MM.1S (cell line): Measurements from ENCODE around the gene DPH6.
"Not testable (repeated sequence)": the region's sequence is repeated elsewhere in the genome, so short reads cannot be mapped to it uniquely, and the experiment has no call there.

ENCODE experiments used
- DNase-seq: peaks from one replicate; pipeline ENCODE4 v3.0.0-alpha.2; 2015
- H2AFZ ChIP-seq: fragments of 300-600 bp; sonication (generic); 2 replicates; pipeline ENCODE4 v1.6.0; 2016; ENCODE audit warnings: antibody characterized with exemption, low read length
- H3F3A ChIP-seq: fragments of 300-600 bp; sonication (generic); 2 replicates; pipeline ENCODE4 v1.6.1; 2016; ENCODE audit warnings: mild to moderate bottlenecking, antibody characterized with exemption, low read length, moderate library complexity, mixed read lengths; ENCODE audit not compliant: insufficient read depth
- H3K27ac ChIP-seq: fragments of 300-600 bp; sonication (generic); 2 replicates; pipeline ENCODE4 v1.5.1; 2016; ENCODE audit warnings: mild to moderate bottlenecking, low read length
- H3K27me3 ChIP-seq: fragments of 300-600 bp; sonication (generic); replicated peaks from 2 replicates; pipeline ENCODE4 v1.6.0; 2016; ENCODE audit warnings: low read length; ENCODE audit not compliant: insufficient read depth
- H3K36me3 ChIP-seq: fragments of 300-600 bp; sonication (generic); replicated peaks from 2 replicates; pipeline ENCODE4 v1.6.1; 2016; ENCODE audit warnings: mild to moderate bottlenecking, low read length, mixed read lengths; ENCODE audit not compliant: insufficient read depth
- H3K4me1 ChIP-seq: fragments of 300-600 bp; sonication (generic); 2 replicates; pipeline ENCODE4 v1.6.1; 2016; ENCODE audit warnings: low read length, mixed read lengths
- H3K4me2 ChIP-seq: fragments of 300-600 bp; sonication (generic); 2 replicates; pipeline ENCODE4 v1.6.0; 2016; ENCODE audit warnings: low read depth, low read length
- H3K4me3 ChIP-seq: fragments of 300-600 bp; sonication (generic); 2 replicates; pipeline ENCODE4 v1.5.1; 2016; ENCODE audit warnings: low read length, mixed read lengths
- H3K79me2 ChIP-seq: fragments of 300-600 bp; sonication (generic); 2 replicates; pipeline ENCODE4 v1.6.1; 2016; ENCODE audit warnings: mixed run types, low read length, mixed read lengths
- H3K9ac ChIP-seq: fragments of 300-600 bp; sonication (generic); 2 replicates; pipeline ENCODE4 v1.6.1; 2016; ENCODE audit warnings: low read length, mixed read lengths
- H3K9me2 ChIP-seq: fragments of 300-600 bp; sonication (generic); replicated peaks from 2 replicates; pipeline ENCODE4 v1.6.1; 2016; ENCODE audit warnings: mild to moderate bottlenecking, low read length, mixed read lengths; ENCODE audit not compliant: insufficient read depth
- H3K9me3 ChIP-seq: fragments of 300-600 bp; sonication (generic); replicated peaks from 2 replicates; pipeline ENCODE4 v1.6.1; 2016; ENCODE audit warnings: mild to moderate bottlenecking, low read length, mixed read lengths; ENCODE audit not compliant: insufficient read depth
- H4K20me1 ChIP-seq: fragments of 300-600 bp; sonication (generic); 2 replicates; pipeline ENCODE4 v1.6.1; 2016; ENCODE audit warnings: mild to moderate bottlenecking, low read length, moderate library complexity, mixed read lengths; ENCODE audit not compliant: insufficient read depth
- EZH2 ChIP-seq: fragments of 300-600 bp; sonication (generic); optimal IDR thresholded peaks from 2 replicates; pipeline ENCODE3; 2017; ENCODE audit warnings: low read depth, mild to moderate bottlenecking, antibody characterized with exemption, low read length, mixed read lengths
- EZH2phosphoT487 ChIP-seq: fragments of 300-600 bp; sonication (generic); IDR thresholded peaks from 2 replicates; pipeline ENCODE4 v1.6.1; 2018; ENCODE audit warnings: antibody characterized with exemption, low read length
- TF ChIP-seq, protein P1 (sequence below): fragments of 300-600 bp; sonication (generic); IDR thresholded peaks from 2 replicates; pipeline ENCODE4 v1.5.1; 2016; ENCODE audit warnings: antibody characterized with exemption, low read length, mixed read lengths

Gene DPH6

DNA sequence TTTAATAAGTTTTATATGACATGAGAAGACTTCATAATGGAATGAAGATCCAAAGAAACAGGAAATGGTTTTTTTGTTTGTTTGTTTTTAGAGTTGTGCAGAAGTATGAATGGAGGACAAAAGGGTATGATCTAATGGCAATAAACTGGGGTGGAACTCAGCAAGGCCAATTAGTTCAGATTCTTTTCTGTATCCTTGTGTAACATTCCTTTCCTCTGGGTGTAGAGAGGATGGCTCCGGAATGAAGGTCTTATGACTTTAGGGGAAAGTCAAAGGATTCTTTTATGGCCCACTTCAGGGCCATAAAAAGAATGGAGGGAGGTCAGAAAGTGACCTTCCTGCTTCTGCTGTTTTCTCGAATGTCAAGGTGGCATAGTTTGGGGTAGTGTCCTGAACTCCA lies 152.6 kb downstream of the DPH6 start:
- Histone ChIP-seq H4K20me1 (no peaks in the 10 kb centered on the region), H3F3A (no peaks in the 10 kb centered on the region), H3K4me2 (no peak overlapping the region), H3K27ac (no peak overlapping the region), H2AFZ (no peak overlapping the region), H3K4me3 (no peak overlapping the region), H3K9ac (no peak overlapping the region), H3K79me2 (no peaks in the 10 kb centered on the region), H3K4me1 (no peaks in the 10 kb centered on the region), H3K9me2 (no peaks in the 10 kb centered on the region), H3K36me3 (no peaks in the 10 kb centered on the region), H3K9me3 (no peaks in the 10 kb centered on the region), H3K27me3 (no peaks in the 10 kb centered on the region)
- TF ChIP-seq EZH2 (no peak), EZH2phosphoT487 (no peak)
- TF ChIP-seq, protein P1, sequence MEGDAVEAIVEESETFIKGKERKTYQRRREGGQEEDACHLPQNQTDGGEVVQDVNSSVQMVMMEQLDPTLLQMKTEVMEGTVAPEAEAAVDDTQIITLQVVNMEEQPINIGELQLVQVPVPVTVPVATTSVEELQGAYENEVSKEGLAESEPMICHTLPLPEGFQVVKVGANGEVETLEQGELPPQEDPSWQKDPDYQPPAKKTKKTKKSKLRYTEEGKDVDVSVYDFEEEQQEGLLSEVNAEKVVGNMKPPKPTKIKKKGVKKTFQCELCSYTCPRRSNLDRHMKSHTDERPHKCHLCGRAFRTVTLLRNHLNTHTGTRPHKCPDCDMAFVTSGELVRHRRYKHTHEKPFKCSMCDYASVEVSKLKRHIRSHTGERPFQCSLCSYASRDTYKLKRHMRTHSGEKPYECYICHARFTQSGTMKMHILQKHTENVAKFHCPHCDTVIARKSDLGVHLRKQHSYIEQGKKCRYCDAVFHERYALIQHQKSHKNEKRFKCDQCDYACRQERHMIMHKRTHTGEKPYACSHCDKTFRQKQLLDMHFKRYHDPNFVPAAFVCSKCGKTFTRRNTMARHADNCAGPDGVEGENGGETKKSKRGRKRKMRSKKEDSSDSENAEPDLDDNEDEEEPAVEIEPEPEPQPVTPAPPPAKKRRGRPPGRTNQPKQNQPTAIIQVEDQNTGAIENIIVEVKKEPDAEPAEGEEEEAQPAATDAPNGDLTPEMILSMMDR, result no peak
- no peak for DNase-seq

DNA sequence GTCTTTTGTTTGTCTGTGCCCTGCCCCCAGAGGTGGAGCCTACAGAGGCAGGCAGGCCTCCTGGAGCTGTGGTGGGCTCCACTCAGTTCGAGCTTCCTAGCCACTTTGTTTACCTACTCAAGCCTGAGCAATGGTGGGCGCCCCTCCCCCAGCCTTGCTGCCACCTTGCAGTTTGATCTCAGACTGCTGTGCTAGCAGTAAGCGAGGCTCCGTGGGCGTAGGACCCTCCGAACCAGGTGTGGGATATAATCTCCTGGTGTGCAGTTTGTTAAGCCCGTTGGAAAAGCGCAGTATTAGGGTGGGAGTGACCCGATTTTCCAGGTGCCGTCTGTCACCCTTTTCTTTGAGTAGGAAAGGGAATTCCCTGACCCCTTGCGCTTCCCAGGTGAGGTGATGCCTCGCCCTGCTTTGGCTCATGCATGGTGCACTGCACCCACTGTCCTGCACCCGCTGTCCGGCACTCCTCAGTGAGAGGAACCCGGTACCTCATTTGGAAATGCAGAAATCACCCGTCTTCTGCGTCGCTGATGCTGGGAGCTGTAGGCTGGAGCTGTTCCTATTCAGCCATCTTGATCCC lies 154.5 kb downstream of the DPH6 start:
- not testable (repeated sequence) for H3K27ac ChIP-seq, H3K4me1 ChIP-seq, DNase-seq, H3K9me2 ChIP-seq, H3K36me3 ChIP-seq, H3K27me3 ChIP-seq, H2AFZ ChIP-seq, H4K20me1 ChIP-seq, H3K4me3 ChIP-seq, H3K9ac ChIP-seq, H3K79me2 ChIP-seq, H3K9me3 ChIP-seq, H3K4me2 ChIP-seq, H3F3A ChIP-seq

DNA sequence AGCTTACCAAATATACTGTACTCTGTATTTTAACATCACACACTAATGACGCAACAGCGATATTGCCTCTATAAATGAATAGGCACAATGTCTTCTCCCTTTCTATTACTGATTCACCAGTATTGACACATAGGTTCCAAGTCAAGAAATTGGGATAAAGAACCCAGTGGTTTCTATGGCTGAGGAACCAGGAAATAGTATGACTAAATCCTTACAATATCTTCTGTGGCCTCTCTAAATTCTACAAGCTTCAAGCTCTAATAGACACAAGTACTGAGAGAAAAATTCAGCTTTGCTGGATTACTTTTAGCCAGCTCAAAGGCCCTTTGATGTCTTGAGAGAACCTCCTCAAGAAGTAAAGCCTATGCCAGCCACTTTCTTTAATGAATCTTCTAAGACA lies 162.5 kb downstream of the DPH6 start:
- Histone ChIP-seq H3K9ac (no peak overlapping the region), H3K9me3 (no peaks in the 10 kb centered on the region), H4K20me1 (no peaks in the 10 kb centered on the region), H3K4me3 (no peak overlapping the region), H3K27me3 (no peaks in the 10 kb centered on the region), H2AFZ (no peak overlapping the region), H3K36me3 (no peaks in the 10 kb centered on the region), H3K27ac (no peak overlapping the region), H3K4me1 (no peaks in the 10 kb centered on the region), H3F3A (no peaks in the 10 kb centered on the region), H3K9me2 (no peaks in the 10 kb centered on the region), H3K4me2 (no peak overlapping the region), H3K79me2 (no peaks in the 10 kb centered on the region)
- TF ChIP-seq EZH2phosphoT487 (no peak), EZH2 (no peak)
- TF ChIP-seq, protein P1, result no peak
- DNase-seq, result no peak

DNA sequence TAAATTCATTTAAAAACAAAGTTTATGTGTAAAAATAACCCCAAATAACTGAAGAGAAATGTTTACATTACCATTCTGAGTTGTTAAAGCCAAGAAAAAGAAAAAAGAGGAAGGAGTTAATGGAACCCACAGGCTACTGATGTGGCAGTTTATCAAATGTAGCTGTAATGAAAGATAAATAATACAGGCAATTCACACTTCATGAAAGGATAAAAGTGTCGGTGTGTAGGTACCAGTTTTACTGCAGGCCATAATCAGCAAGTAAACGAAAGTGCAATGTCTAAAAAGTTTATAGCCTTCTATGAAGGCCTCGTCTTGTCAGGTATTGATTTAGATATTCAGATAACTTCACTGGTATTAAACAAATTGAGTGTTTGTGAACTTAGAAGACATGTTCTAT lies 164.6 kb downstream of the DPH6 start:
- DNase-seq, result no peak

More for the DNA sequence above, 164.6 kb downstream of the DPH6 start:
- Histone ChIP-seq H3K9me3 (no peaks in the 10 kb centered on the region), H3K27me3 (no peaks in the 10 kb centered on the region), H2AFZ (no peak overlapping the region), H3K79me2 (no peaks in the 10 kb centered on the region), H3K4me2 (no peak overlapping the region), H3K4me3 (no peak overlapping the region), H3K27ac (no peak overlapping the region), H3K9ac (no peak overlapping the region), H4K20me1 (no peaks in the 10 kb centered on the region), H3F3A (no peaks in the 10 kb centered on the region), H3K36me3 (no peaks in the 10 kb centered on the region), H3K4me1 (no peaks in the 10 kb centered on the region), H3K9me2 (no peaks in the 10 kb centered on the region)
- TF ChIP-seq EZH2phosphoT487, result no peak
- TF ChIP-seq, protein P1, result no peak
- no peak for TF ChIP-seq EZH2
